Right lobe of liver (tissue), 4 donors: ENCODE data around the gene LEF1.

Experiments used
- CTCF ChIP-seq, 4 donors: fragments of 200-600 bp in 3 of 4; fragments of 450-650 bp in 1 of 4; IDR thresholded peaks; one replicate each; pipeline versions ENCODE4 v1.5.1 to v1.8.0; 2016 to 2022; ENCODE audit warnings: antibody characterized with exemption in 4 of 4, mild to moderate bottlenecking in 2 of 4
- POLR2A ChIP-seq: fragments of 450-650 bp; IDR thresholded peaks from one replicate; pipeline ENCODE4 v1.6.1; 2017; ENCODE audit warnings: antibody characterized with exemption, mild to moderate bottlenecking
- donor health status: DM: no; HTN: no; CAD: no.
- donor health status: DM: no; HTN: no; CAD: no.
- donor health status: DM: no; HTN: yes; CAD: no.

DNA sequence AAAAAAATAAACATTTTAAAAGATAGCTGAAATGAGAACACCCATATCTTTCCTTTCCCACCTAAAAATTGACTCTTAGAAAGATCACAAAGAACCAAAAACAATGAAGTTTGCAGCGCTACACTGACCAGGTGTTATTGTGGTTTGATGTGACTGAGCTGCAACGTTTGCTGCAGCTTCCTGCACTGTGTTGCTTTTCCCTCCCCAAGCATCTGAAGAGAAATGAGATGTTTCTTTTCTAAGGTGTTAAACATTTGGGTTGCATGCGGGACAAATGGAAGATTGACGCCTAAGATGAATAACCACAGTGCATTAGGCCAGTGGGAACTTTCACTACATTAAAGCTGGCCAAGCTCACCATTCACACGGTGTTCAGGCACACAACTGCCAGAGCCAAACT is 8.9 kb downstream of the LEF1 start:
- TF ChIP-seq CTCF (IDR thresholded peaks at IDR 0.05): no peak
- TF ChIP-seq POLR2A: no peak
